ENCODE results near the gene GTF2F2. TPM values are rescaled to one million over a fixed set of nuclear protein-coding genes. Genes with fewer than 3 reads are reported as not detected.

Gene GTF2F2
- total RNA-seq, 2 experiments from 2014 or later: 20.1 to 25.1 TPM

- Histone ChIP-seq H3K9me2 (ENCODE audit: insufficient read depth, low read length) (no peaks in the 10 kb centered on the region), H3K36me3 (ENCODE audit: insufficient read depth, low read length) (no peaks in the 10 kb centered on the region), H2AFZ (ENCODE audit: low read length) (no peak overlapping the region), H3K27ac (ENCODE audit: low read depth, low read length, poor library complexity, severe bottlenecking) (no peak overlapping the region), H3K79me2 (ENCODE audit: insufficient read depth, low read depth, low read length) (no peaks in the 10 kb centered on the region), H4K20me1 (ENCODE audit: insufficient read depth, low read length) (no peaks in the 10 kb centered on the region), H3K4me3 (ENCODE audit: low read depth, low read length, poor library complexity, severe bottlenecking) (no peak overlapping the region), H3K9me3 (ENCODE audit: low read length) (no peaks in the 10 kb centered on the region), H3K4me1 (ENCODE audit: insufficient read depth, low read length, poor library complexity, severe bottlenecking) (no peaks in the 10 kb centered on the region), H3K4me2 (ENCODE audit: low read length) (no peak overlapping the region)
- TF ChIP-seq CTCF (conservative IDR thresholded peaks at IDR 0.05; ENCODE audit: low read length): no peak
- TF ChIP-seq EZH2phosphoT487 (IDR thresholded peaks at IDR 0.05; ENCODE audit: borderline replicate concordance, low read depth, low read length): no peak
- intact Hi-C loops (cut with micrococcal nuclease; ENCODE audit: unreplicated experiment): no loop called here
- no peak for DNase-seq (ENCODE audit: low spot score)
- no TSS peak for BruUV-seq (replicated peaks)
- ChIA-PET POLR2A (interaction anchor here (0.7 to 1.2 kb wide), 6 partner anchors 13 to 183 kb away, joined by 3 to 5 read pairs (median 4); no protein-coding TSS in a partner anchor), CTCF (ENCODE audit: unreplicated experiment) (no interaction called here)
Measured at GRCh38 chr13:45238945-45239795, 118.9 kb downstream of the GTF2F2 start.

DNA sequence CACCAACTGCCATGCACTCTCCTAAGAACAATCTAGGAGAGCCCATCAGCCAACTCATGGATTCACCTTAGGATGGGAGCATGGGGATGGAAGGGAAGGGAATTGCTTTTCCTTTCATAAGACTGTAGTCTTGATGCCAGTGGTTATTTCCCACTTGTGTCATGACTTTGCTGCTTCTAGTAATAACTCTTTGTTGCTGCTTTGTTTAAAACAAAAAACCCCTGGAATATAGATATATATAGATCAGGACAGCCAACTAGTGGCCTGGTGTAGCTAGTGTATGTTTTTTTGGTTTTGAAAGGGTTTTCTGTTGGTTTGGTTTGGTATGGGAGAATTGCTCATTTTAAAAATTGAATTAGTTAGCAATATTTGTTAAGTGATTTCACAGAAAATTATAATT is 119.8 kb downstream of the GTF2F2 start:
- H3K36me3 ChIP-seq (ENCODE audit: insufficient read depth, low read length): no peaks in the 10 kb centered on the region
- intact Hi-C loops (cut with micrococcal nuclease; ENCODE audit: unreplicated experiment): no loop called here
- TF ChIP-seq EZH2phosphoT487 (IDR thresholded peaks at IDR 0.05; ENCODE audit: borderline replicate concordance, low read depth, low read length) (no peak), CTCF (conservative IDR thresholded peaks at IDR 0.05; ENCODE audit: low read length) (no peak)
- H3K4me2 ChIP-seq (ENCODE audit: low read length): no peak overlapping the region
- CTCF ChIA-PET (ENCODE audit: unreplicated experiment): no interaction called here
- POLR2A ChIA-PET: interaction anchor here (0.6 to 1.2 kb wide), 7 partner anchors 12 to 1876 kb away, joined by 3 to 5 read pairs (median 4); no protein-coding TSS in a partner anchor
- no peak overlapping the region for H3K4me3 ChIP-seq (ENCODE audit: low read depth, low read length, poor library complexity, severe bottlenecking)
- no peaks in the 10 kb centered on the region for H4K20me1 ChIP-seq (ENCODE audit: insufficient read depth, low read length)
- H2AFZ ChIP-seq (ENCODE audit: low read length): no peak overlapping the region
- H3K4me1 ChIP-seq (ENCODE audit: insufficient read depth, low read length, poor library complexity, severe bottlenecking): no peaks in the 10 kb centered on the region
- no TSS peak for BruUV-seq (replicated peaks)
- H3K9me3 ChIP-seq (ENCODE audit: low read length): no peaks in the 10 kb centered on the region
- H3K27ac ChIP-seq (ENCODE audit: low read depth, low read length, poor library complexity, severe bottlenecking): no peak overlapping the region
- no peaks in the 10 kb centered on the region for H3K9me2 ChIP-seq (ENCODE audit: insufficient read depth, low read length)
- no peaks in the 10 kb centered on the region for H3K79me2 ChIP-seq (ENCODE audit: insufficient read depth, low read depth, low read length)
- DNase-seq (ENCODE audit: low spot score): no peak

GRCh38 chr13:45242070-45242469 is 121.8 kb downstream of the GTF2F2 start:
- CTCF ChIA-PET (ENCODE audit: unreplicated experiment): no interaction called here
- no peaks in the 10 kb centered on the region for H3K36me3 ChIP-seq (ENCODE audit: insufficient read depth, low read length)
- intact Hi-C loops (cut with micrococcal nuclease; ENCODE audit: unreplicated experiment): no loop called here
- H3K9me2 ChIP-seq (ENCODE audit: insufficient read depth, low read length): no peaks in the 10 kb centered on the region
- POLR2A ChIA-PET: interaction anchor here (0.6 to 1.0 kb wide), 2 partner anchors 18 kb away, joined by 3 read pairs; no protein-coding TSS in a partner anchor
- DNase-seq (ENCODE audit: low spot score): no peak
- no peak overlapping the region for H3K27ac ChIP-seq (ENCODE audit: low read depth, low read length, poor library complexity, severe bottlenecking)
- no peaks in the 10 kb centered on the region for H4K20me1 ChIP-seq (ENCODE audit: insufficient read depth, low read length)
- H3K79me2 ChIP-seq (ENCODE audit: insufficient read depth, low read depth, low read length): no peaks in the 10 kb centered on the region
- no peak overlapping the region for H2AFZ ChIP-seq (ENCODE audit: low read length)
- no peak overlapping the region for H3K4me2 ChIP-seq (ENCODE audit: low read length)
- no peak overlapping the region for H3K4me3 ChIP-seq (ENCODE audit: low read depth, low read length, poor library complexity, severe bottlenecking)
- no peaks in the 10 kb centered on the region for H3K9me3 ChIP-seq (ENCODE audit: low read length)
- BruUV-seq (replicated peaks): no TSS peak
- H3K4me1 ChIP-seq (ENCODE audit: insufficient read depth, low read length, poor library complexity, severe bottlenecking): no peaks in the 10 kb centered on the region
- no peak for TF ChIP-seq CTCF (conservative IDR thresholded peaks at IDR 0.05; ENCODE audit: low read length)
- no peak for TF ChIP-seq EZH2phosphoT487 (IDR thresholded peaks at IDR 0.05; ENCODE audit: borderline replicate concordance, low read depth, low read length)
